Nephron progenitor cell (in vitro differentiated cells): ENCODE results near the gene SCYGR1.

ENCODE experiments used
- DNase-seq: peaks from one replicate; pipeline ENCODE4 v3.0.0; 2021
- H3K27ac Mint-ChIP-seq: 2 replicates; pipeline ENCODE4 v1.8.0; 2021; ENCODE audit warnings: mild to moderate bottlenecking, moderate library complexity, mixed read lengths
- H3K27me3 Mint-ChIP-seq: 2 replicates; pipeline ENCODE4 v1.8.0; 2021; ENCODE audit warnings: mild to moderate bottlenecking, low read depth, mixed read lengths; ENCODE audit not compliant: poor library complexity
- H3K36me3 Mint-ChIP-seq: 2 replicates; pipeline ENCODE4 v1.8.0; 2021; ENCODE audit warnings: low read depth, mixed read lengths
- H3K4me1 Mint-ChIP-seq: 2 replicates; pipeline ENCODE4 v1.8.0; 2021; ENCODE audit warnings: mixed read lengths
- H3K4me3 Mint-ChIP-seq: 2 replicates; pipeline ENCODE4 v1.8.0; 2021; ENCODE audit warnings: mild to moderate bottlenecking, moderate library complexity, mixed read lengths
- H3K9me3 Mint-ChIP-seq: 2 replicates; pipeline ENCODE4 v1.8.0; 2021; ENCODE audit warnings: mild to moderate bottlenecking, moderate library complexity, mixed read lengths
- CTCF ChIP-seq: fragments of 200-600 bp; sonication (generic); IDR thresholded peaks from 2 replicates; pipeline ENCODE4 v1.5.0; 2021; ENCODE audit warnings: antibody characterized with exemption

Gene SCYGR1

GRCh38 chr2:227420087-227421052, 32.6 kb upstream of the SCYGR1 start:
- Mint-ChIP-seq H3K4me3 (no peak overlapping the region), H3K4me1 (peaks cover 5% of the 10 kb centered on the region), H3K9me3 (no peaks in the 10 kb centered on the region), H3K27ac (no peak overlapping the region), H3K27me3 (no peaks in the 10 kb centered on the region), H3K36me3 (no peaks in the 10 kb centered on the region)
- DNase-seq, result no peak
- TF ChIP-seq CTCF, result no peak

GRCh38 chr2:227416701-227417100, 29.0 kb upstream of the SCYGR1 start:
- Mint-ChIP-seq H3K27ac (no peak overlapping the region), H3K27me3 (no peaks in the 10 kb centered on the region), H3K4me1 (no peaks in the 10 kb centered on the region), H3K36me3 (no peaks in the 10 kb centered on the region), H3K9me3 (no peaks in the 10 kb centered on the region), H3K4me3 (no peak overlapping the region)
- TF ChIP-seq CTCF, result no peak
- DNase-seq, result no peak

- no peak for DNase-seq
- H3K4me1 Mint-ChIP-seq, result no peaks in the 10 kb centered on the region
- no peak overlapping the region for H3K4me3 Mint-ChIP-seq
- H3K9me3 Mint-ChIP-seq, result no peaks in the 10 kb centered on the region
- no peaks in the 10 kb centered on the region for H3K27me3 Mint-ChIP-seq
- H3K27ac Mint-ChIP-seq, result no peak overlapping the region
- TF ChIP-seq CTCF, result no peak
- no peaks in the 10 kb centered on the region for H3K36me3 Mint-ChIP-seq
Measured at GRCh38 chr2:227415538-227416424, 28.0 kb upstream of the SCYGR1 start.

- Mint-ChIP-seq H3K4me3 (no peak overlapping the region), H3K27ac (no peak overlapping the region), H3K36me3 (no peaks in the 10 kb centered on the region), H3K27me3 (no peaks in the 10 kb centered on the region), H3K4me1 (no peaks in the 10 kb centered on the region), H3K9me3 (no peaks in the 10 kb centered on the region)
- DNase-seq, result no peak
- no peak for TF ChIP-seq CTCF
Measured at GRCh38 chr2:227414846-227415245, 27.1 kb upstream of the SCYGR1 start.

- no peak overlapping the region for H3K4me3 Mint-ChIP-seq
- no peaks in the 10 kb centered on the region for H3K9me3 Mint-ChIP-seq
- H3K4me1 Mint-ChIP-seq, result no peaks in the 10 kb centered on the region
- TF ChIP-seq CTCF, result no peak
- H3K36me3 Mint-ChIP-seq, result no peaks in the 10 kb centered on the region
- no peaks in the 10 kb centered on the region for H3K27me3 Mint-ChIP-seq
- no peak overlapping the region for H3K27ac Mint-ChIP-seq
- DNase-seq, result no peak
Measured at GRCh38 chr2:227413371-227413770, 25.6 kb upstream of the SCYGR1 start.
